K562 (cell line): ENCODE measurements around the gene MAP3K4. TPM values are rescaled to one million over a fixed set of nuclear protein-coding genes. Genes with fewer than 3 reads are reported as not detected.
A peak's percentile ranks its signal among the peaks of the same experiment; 100 is the strongest.

Source experiments
- AFF1 ChIP-seq, 2 experiments: fragments of 450-650 bp; IDR thresholded peaks; 2 replicates each; pipeline ENCODE4 v1.6.1; 2018; ENCODE audit warnings: mild to moderate bottlenecking in 2 of 2, low read depth in 1 of 2; ENCODE audit not compliant: partially characterized antibody in 2 of 2
- CBFA2T3 ChIP-seq: fragments of 450-650 bp; IDR thresholded peaks from 2 replicates; pipeline ENCODE4 v1.6.1; 2017
- CREB1 ChIP-seq, 2 experiments: sonication (generic) in 1 of 2; formaldehyde crosslinking in 1 of 2; IDR thresholded peaks; 2 replicates each; pipeline versions ENCODE4 v1.6.1 to v1.8.0; 2012 to 2022; ENCODE audit warnings: inconsistent platforms in 1 of 2, mild to moderate bottlenecking in 1 of 2, missing genetic modification reagents in 1 of 2, moderate library complexity in 1 of 2
- LEF1 ChIP-seq: fragments of 450-650 bp; IDR thresholded peaks from 2 replicates; pipeline ENCODE4 v1.6.1; 2016; ENCODE audit warnings: mild to moderate bottlenecking
- NFIX ChIP-seq: fragments of 250-450 bp; sonication (Bioruptor Pico); IDR thresholded peaks from 2 replicates; pipeline ENCODE4 v1.4.0; 2020; ENCODE audit warnings: low read depth, mild to moderate bottlenecking, moderate library complexity
- TFE3 ChIP-seq: fragments of 450-650 bp; formaldehyde crosslinking; IDR thresholded peaks from 2 replicates; pipeline ENCODE4 v1.4.0; 2020; ENCODE audit warnings: mild to moderate bottlenecking, mixed read lengths
- polyA plus RNA-seq, 8 experiments: library from polyadenylated mRNA; depleted of rRNA in 4 of 8; stranded (reverse) in 5 of 8; unstranded in 3 of 8; fragments of >200 nt; fragmentation: Nextera tagmentation in 2 of 8; fragmentation: Illumina TruSeq in 1 of 8; extraction: Ambion mirVana in 2 of 8; extraction: Trizol in 1 of 8; gene quantifications; 2 replicates each; pipeline versions ENCODE4 v1.2.1 to v1.2.3, GENCODE V29; 2011 to 2014; ENCODE audit warnings: inconsistent platforms in 1 of 8, missing spikeins in 1 of 8
- total RNA-seq, 7 experiments: library from RNA; depleted of rRNA in 6 of 7; stranded (reverse); fragments of >200 nt in 6 of 7; fragmentation: Illumina TruSeq in 2 of 7; extraction: Trizol in 2 of 7; gene quantifications; 2 replicates each; pipeline versions ENCODE4 v1.2.1 to v1.2.3, GENCODE V29; 2011 to 2021; ENCODE audit warnings: low replicate concordance in 1 of 7
- TF ChIP-seq, protein P1 (sequence below): fragments of 250-450 bp; sonication (Bioruptor Pico); IDR thresholded peaks from 2 replicates; pipeline ENCODE4 v1.5.0; 2022; ENCODE audit warnings: mild to moderate bottlenecking
- TF ChIP-seq, protein P2 (sequence below): fragments of 250-450 bp; sonication (Bioruptor Pico); IDR thresholded peaks from 2 replicates; pipeline ENCODE4 v1.5.0; 2021
- TF ChIP-seq, protein P3 (sequence below): sonication (generic); formaldehyde crosslinking; IDR thresholded peaks from 2 replicates; pipeline ENCODE4 v1.8.0; 2023; ENCODE audit warnings: mild to moderate bottlenecking, missing genetic modification reagents

Gene MAP3K4
- total and polyA plus RNA-seq, 9 of the 15 experiments (the other 6 are each of a cell fraction or from before 2014, with no cell fraction given), result 21.0 to 77.2 (median 48.9) TPM

- TF ChIP-seq AFF1 (IDR thresholded peaks at IDR 0.05; ENCODE audit: low read depth in 1 of 2, partially characterized antibody in 2 of 2) (peak; percentile 1 to 14), CBFA2T3 (no peak), LEF1 (no peak), CREB1 (IDR thresholded peaks at IDR 0.05) (peak; percentile 78), CREB1 (CRISPR knock-in tag; IDR thresholded peaks at IDR 0.05) (peak; percentile 71), NFIX (CRISPR knock-in tag) (no peak), TFE3 (peak; percentile 1; the same call in 1 of the 2 replicates)
- TF ChIP-seq, protein P1, sequence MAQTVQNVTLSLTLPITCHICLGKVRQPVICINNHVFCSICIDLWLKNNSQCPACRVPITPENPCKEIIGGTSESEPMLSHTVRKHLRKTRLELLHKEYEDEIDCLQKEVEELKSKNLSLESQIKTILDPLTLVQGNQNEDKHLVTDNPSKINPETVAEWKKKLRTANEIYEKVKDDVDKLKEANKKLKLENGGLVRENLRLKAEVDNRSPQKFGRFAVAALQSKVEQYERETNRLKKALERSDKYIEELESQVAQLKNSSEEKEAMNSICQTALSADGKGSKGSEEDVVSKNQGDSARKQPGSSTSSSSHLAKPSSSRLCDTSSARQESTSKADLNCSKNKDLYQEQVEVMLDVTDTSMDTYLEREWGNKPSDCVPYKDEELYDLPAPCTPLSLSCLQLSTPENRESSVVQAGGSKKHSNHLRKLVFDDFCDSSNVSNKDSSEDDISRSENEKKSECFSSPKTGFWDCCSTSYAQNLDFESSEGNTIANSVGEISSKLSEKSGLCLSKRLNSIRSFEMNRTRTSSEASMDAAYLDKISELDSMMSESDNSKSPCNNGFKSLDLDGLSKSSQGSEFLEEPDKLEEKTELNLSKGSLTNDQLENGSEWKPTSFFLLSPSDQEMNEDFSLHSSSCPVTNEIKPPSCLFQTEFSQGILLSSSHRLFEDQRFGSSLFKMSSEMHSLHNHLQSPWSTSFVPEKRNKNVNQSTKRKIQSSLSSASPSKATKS (CRISPR knock-in tag), result no peak
- TF ChIP-seq, protein P2, sequence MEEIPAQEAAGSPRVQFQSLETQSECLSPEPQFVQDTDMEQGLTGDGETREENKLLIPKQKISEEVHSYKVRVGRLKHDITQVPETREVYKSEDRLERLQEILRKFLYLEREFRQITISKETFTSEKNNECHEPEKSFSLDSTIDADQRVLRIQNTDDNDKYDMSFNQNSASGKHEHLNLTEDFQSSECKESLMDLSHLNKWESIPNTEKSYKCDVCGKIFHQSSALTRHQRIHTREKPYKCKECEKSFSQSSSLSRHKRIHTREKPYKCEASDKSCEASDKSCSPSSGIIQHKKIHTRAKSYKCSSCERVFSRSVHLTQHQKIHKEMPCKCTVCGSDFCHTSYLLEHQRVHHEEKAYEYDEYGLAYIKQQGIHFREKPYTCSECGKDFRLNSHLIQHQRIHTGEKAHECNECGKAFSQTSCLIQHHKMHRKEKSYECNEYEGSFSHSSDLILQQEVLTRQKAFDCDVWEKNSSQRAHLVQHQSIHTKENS (CRISPR knock-in tag), result no peak
- TF ChIP-seq, protein P3, sequence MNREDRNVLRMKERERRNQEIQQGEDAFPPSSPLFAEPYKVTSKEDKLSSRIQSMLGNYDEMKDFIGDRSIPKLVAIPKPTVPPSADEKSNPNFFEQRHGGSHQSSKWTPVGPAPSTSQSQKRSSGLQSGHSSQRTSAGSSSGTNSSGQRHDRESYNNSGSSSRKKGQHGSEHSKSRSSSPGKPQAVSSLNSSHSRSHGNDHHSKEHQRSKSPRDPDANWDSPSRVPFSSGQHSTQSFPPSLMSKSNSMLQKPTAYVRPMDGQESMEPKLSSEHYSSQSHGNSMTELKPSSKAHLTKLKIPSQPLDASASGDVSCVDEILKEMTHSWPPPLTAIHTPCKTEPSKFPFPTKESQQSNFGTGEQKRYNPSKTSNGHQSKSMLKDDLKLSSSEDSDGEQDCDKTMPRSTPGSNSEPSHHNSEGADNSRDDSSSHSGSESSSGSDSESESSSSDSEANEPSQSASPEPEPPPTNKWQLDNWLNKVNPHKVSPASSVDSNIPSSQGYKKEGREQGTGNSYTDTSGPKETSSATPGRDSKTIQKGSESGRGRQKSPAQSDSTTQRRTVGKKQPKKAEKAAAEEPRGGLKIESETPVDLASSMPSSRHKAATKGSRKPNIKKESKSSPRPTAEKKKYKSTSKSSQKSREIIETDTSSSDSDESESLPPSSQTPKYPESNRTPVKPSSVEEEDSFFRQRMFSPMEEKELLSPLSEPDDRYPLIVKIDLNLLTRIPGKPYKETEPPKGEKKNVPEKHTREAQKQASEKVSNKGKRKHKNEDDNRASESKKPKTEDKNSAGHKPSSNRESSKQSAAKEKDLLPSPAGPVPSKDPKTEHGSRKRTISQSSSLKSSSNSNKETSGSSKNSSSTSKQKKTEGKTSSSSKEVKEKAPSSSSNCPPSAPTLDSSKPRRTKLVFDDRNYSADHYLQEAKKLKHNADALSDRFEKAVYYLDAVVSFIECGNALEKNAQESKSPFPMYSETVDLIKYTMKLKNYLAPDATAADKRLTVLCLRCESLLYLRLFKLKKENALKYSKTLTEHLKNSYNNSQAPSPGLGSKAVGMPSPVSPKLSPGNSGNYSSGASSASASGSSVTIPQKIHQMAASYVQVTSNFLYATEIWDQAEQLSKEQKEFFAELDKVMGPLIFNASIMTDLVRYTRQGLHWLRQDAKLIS (CRISPR knock-in tag), result peak; percentile 75
Measured at GRCh38 chr6:160991406-160992060, at the start of gene MAP3K4 (continued).
